Upper lobe of left lung (tissue), 4 donors: Measurements from ENCODE around the gene RPL10.

Experiments used
- CTCF ChIP-seq, 6 experiments: fragments of 450-650 bp in 4 of 6; fragments of 200-600 bp in 2 of 6; sonication (generic) in 2 of 6; IDR thresholded peaks; one replicate each; pipeline ENCODE4 v1.5.1; 2016 to 2019; ENCODE audit warnings: antibody characterized with exemption in 6 of 6
- POLR2A ChIP-seq, 4 donors: fragments of 450-650 bp; IDR thresholded peaks; one replicate each; pipeline ENCODE4 v1.5.1; 2016 to 2017; ENCODE audit warnings: antibody characterized with exemption in 4 of 4, mild to moderate bottlenecking in 2 of 4
- POLR2AphosphoS5 ChIP-seq, 2 donors: sonication (generic); formaldehyde crosslinking; IDR thresholded peaks; one replicate each; pipeline ENCODE4 v1.5.1; 2017; ENCODE audit warnings: antibody characterized with exemption in 2 of 2

GRCh38 chrX:154349979-154350378 lies 48.2 kb upstream of the RPL10 start:
- TF ChIP-seq CTCF (IDR thresholded peaks at IDR 0.05) (no peak), POLR2A (IDR thresholded peaks at IDR 0.05) (no peak), POLR2AphosphoS5 (IDR thresholded peaks at IDR 0.05) (no peak)
